ENCODE results near the gene EPGN.

Gene EPGN

DNA sequence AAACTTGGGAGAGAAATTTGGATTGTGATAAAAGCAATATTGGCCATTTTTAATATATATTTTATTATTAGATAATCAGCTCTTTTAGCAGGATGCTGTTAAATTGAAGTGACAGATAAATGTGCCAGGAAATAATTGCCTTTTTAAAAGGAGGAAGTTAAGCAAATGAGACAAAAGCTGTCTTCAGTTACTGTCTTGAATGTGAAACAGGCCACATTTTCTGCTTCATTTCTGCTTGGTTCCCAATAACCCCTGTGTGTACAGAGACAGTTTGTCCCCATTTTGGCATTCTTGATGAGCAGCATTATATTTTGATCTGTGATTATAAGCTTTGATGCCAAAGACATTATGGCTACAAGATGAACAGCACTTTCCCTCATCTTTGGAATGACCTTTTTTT is 953 bp downstream of the EPGN start:
- DNase-seq (ENCODE audit: low read depth), result no peak

DNA sequence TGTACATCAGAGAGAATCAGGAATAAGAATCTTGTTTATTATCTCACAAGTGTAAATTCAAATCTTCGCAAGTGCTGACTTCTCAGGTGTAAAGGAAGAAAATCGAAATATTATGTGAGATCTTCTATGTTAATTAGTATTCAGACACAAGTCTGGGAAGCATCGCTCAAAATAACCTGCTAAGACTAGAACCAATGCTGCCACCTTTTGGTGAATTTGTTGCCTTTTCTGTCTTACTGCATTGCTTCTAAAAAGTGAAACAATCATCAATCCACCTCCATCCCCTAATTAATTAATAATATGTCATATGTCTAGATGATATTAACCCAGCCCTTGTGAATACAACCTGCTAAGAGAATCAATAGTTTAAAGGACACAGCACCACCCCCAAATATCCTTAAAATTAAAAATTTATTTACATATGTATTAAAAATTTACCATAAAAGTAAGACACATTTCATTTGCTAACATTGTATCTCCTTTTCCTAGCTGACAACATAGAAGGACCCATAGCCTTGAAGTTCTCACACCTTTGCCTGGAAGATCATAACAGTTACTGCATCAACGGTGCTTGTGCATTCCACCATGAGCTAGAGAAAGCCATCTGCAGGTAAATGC is 3.5 kb downstream of the EPGN start:
- DNase-seq (ENCODE audit: low read depth), result peak; percentile 67

DNA sequence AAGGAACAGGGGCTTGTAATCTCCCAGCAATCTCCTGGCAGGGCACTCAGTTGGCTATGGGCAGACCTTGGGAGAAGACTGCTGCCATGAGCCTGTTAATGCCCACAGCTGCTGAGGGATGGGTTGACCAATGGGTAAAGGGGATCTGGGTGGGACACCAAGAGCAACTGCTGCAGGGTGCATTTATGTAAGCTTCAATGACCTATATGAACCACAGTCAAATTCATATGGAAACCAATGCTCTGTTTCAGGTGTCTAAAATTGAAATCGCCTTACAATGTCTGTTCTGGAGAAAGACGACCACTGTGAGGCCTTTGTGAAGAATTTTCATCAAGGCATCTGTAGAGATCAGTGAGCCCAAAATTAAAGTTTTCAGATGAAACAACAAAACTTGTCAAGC is 6.1 kb downstream of the EPGN start:
- no peak for DNase-seq (ENCODE audit: low read depth)

DNA sequence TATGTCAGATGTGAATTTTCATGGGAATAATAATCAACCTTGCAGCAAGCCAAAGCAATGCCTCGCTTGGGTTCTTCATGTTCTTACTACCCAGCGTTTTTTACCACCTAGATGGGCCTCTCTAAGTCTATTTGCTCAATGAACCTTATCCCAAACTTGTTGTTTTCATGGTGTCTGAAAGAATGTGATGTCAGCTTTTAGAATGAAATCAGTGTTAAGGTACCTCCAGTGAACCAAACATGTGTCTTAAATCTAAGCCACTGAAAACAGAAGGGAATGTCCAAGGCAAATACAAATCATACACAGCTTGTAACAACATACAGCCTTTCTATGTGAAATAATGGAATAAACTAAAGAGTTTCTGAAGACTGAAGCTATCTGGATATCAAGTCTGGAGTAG is 6.7 kb downstream of the EPGN start:
- DNase-seq (ENCODE audit: low read depth), result no peak

DNA sequence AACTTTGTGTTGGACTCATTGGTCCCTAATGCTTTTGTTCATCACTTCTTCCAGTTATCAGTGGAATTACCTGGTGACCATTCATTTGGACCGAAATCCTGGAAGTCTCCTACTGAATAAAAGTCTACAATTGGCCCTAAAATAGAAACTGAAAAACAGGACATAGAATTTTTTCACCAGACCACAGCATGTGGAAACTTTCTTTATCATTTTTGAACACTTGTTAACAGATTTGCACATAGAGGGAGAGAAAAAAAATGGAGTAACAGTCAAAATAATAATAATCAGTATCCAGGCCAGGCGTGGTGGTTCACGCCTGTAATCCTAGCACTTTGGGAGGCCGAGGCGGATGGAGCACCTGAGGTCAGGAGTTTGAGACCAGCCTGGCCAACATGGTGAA is 7.1 kb downstream of the EPGN start:
- DNase-seq (ENCODE audit: low read depth), result no peak

DNA sequence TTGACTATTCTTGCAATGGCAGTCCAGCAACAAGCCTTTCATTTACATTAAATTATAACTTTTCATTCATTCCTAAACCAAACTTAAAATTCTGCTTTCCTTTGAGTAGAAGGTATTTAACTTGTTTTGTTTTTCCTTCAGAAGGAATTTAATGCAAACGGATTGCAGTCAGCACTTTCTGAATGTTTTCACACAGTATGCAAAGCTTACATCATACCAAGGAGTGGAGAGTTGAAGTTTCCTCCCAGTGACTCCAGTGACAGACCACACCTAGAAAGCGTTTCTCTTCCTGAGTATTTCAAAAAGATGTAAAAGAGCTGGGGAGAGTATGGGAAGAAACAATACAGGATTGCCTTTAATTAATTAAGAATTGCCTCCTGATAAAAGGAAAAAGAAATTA is 8.1 kb downstream of the EPGN start:
- peak; percentile 29 for DNase-seq (ENCODE audit: low read depth)

DNA sequence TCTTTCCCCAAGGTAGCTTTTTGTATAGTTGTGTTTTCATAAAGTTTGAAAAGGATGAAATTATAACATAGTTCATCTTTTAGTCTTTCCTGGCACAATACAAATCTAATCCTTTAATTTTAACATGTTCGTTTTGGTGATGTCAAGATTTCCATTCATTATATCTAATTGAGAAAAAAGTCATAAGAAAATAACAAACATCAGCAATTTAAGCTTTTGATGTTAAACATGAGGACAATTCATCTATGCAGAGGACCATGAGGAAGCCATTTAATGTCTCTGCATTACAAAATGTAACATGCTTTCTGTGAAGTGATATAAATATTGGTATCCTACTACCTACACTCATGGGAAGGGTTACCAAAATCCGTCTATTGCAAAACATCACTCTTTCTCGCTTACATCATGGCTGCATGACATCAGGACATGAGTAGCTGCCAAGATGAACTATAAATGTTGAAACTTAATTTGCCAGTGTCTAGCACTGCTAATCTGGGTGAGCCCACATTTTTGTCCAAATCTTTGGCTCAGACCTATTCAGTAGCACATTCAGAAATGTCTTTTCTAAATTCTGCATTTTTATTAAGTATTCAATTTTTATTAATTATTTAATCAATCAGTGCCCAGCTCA is 9.5 kb downstream of the EPGN start:
- peak; percentile 32 for DNase-seq (ENCODE audit: low read depth)

DNA sequence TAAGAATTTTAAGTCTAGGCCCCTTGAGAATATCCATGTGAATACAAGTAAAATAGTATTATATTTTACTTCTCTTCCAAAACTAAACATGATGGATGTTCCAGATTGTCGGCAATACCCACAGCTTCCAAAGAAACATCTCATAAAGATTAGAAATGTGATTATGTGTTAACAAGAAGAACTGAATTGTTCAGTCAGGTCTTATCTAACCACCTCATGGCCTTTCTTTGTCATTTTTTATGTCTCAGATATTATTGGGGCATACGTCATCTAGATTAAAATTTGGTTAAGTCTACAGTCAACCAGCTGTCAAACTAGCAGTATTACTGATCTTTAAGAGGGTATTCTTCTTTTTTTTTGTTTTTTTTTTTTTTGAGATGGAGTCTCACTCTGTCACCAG is 10.0 kb downstream of the EPGN start:
- no peak for DNase-seq (ENCODE audit: low read depth)

DNA sequence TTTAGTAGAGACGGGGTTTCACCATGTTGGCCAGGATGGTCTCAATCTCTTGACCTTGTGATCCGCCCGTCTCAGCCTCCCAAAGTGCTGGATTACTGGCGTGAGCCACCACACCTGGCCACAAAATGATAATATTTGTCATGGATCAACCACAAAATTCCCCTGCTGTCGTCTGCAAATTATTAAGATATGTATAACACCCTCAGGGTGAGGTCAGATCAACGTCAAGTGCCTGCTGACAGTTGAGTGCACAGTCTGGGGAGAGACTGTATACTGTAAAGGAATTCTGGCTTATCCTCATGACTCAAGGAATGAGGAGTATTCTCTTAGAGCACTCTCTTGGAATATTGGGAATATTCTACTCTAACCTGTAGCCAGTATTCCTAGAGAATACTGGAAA is 11.2 kb downstream of the EPGN start:
- DNase-seq (ENCODE audit: low read depth), result no peak

DNA sequence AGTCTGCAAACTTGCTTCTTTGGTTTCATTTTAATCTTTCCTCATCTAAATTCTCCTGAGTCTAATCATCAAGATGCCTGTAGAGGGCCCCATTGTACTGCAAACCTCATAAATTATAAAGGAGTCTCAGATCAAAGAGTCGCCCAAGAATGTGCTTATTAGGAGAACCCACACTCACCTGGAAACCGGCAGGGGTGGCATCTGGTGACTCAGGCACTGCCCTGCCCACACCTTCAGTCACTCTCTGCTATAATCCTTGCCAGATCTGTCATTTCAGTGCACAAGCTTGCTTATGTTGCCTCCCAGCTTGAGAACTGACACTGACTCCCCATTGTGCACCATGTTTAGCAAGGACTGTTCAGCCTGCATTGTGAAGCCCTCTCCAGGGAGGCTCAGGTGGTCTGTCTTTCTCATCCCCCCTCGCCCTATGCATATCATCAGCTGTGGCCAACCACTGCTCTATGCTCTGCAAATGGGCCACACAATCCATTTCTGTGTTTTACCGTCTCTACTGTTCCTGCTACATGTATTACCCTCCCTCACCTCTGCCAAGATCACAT is 12.4 kb downstream of the EPGN start:
- peak; percentile 64 for DNase-seq (ENCODE audit: low read depth)

DNA sequence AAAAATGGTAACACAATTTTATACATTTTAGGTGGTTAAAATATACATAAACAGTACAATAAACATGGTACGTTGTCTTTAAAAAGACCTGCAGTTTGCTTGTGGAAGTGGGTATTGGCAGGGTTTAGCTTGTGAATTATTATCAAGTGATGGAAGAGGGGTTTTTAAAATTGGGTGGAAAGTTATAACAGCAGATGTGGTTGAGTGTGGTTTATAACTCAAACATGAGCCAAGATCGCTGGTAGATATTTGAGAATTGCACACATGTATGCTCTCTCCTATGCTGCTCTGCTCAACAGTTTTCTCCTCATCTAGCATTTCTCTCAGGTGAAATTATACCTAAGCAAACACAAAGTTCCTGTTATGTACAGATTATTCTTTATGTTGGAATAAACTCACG is 14.0 kb downstream of the EPGN start:
- DNase-seq (ENCODE audit: low read depth), result no peak

DNA sequence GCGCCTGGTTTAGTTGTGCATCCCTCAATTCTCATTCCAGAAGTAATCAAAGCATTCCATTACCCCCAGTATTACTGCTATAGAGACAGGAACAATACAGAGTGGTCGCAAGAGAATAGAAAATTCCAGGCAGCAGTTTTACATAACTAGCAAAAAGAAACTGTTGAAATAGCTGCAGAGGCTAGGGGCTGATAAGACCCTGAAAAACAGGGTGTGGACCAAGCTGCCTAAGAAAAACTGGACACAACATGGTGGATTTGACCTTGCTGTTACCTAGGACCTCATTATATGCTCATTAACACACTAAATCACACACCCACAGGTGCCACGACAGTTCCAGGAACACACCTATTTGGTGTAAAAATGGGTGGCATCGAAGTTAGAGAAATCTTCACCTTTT is 15.4 kb downstream of the EPGN start:
- DNase-seq (ENCODE audit: low read depth), result no peak

DNA sequence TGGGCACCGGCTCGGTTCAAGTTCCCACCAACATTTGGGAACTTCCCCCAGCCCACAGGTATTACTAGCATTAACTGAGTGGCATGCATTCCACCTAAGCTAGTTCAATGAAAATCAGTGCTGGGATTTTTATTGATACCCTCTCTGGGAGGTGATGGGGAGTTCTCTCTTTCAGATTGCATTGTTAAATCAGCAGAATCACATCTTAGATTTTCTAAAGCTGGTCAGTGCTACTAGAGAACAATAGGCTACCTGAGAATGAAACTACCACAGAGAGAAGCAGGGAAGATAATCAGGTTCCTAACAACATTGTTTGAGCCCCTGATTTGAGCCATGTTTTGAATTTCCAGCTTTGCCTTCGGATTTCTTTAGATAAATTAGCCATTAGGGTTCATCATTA is 16.0 kb downstream of the EPGN start:
- no peak for DNase-seq (ENCODE audit: low read depth)

DNA sequence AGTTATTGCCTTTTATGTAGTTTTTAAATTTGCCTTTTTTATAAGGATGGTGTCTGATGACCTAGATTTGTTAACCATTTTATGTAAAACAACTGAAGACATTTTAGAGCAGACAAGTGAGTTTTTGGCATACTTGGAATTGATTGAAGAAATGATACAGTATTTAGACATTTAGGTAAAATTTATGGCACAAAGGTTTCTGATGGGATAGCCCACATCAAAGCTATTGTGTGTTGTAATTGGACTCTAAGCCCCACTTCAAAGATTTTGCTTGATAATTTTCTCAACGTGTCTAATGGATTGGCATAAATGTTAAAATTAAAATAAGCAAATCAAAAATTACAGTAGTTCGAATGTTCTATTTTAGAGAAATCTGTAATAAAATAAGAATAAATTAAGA is 17.6 kb downstream of the EPGN start:
- no peak for DNase-seq (ENCODE audit: low read depth)

DNA sequence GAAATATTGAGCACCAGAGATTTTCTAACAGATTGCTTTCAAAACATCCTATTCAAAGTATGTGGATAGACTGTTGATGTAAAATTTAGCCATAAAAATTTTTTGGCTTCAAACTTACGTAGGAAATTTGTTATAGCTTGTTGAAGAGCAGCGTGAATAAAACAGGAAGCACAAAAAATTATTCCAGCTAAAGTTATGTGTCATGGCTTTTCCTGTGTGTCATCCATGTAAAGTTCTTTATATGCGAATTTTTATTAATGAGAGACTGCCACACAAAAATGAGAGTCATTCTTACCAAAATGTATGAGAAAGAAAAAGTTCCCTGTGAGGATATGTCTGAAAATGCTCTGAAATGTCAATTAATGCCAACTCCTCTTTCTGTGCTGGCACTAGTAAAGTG is 19.5 kb downstream of the EPGN start:
- no peak for DNase-seq (ENCODE audit: low read depth)

DNA sequence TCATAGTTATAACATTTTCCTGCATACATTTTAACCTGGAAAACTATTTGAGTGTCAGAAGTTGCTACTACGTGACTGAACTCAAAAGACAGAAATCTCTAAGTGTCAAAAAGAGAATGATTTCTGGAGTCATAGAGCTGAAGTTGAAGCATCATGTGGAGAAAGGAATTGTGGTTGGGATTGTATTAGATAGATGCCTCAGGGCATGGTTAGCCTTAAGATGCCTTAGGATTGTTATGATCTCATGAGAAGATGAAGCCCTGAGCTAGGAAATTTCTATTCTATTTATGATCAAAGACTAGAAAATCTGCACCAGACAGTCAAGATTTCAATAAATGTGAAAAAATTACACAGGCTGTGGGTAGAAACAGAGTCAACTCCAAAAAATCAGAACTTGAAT is 20.2 kb downstream of the EPGN start:
- DNase-seq (ENCODE audit: low read depth), result no peak

DNA sequence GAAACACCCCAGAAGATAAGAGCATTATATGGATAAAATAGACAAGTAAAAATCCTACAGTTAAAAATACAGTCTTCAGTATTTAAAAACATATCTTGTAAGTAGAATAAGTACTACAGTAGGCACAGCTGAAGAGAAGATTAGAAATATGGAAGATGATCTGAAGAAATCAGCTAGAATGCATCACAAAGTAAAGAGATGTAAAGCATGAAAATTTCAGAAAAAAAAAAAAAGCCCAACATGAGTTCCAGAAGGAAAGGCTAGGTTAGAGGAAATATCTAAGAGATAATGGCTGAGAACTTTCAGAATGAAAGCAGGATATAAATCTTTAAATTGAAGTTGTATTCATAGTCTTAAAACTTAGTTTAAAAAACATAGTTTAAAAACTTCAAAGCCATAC is 21.0 kb downstream of the EPGN start:
- DNase-seq (ENCODE audit: low read depth), result no peak

DNA sequence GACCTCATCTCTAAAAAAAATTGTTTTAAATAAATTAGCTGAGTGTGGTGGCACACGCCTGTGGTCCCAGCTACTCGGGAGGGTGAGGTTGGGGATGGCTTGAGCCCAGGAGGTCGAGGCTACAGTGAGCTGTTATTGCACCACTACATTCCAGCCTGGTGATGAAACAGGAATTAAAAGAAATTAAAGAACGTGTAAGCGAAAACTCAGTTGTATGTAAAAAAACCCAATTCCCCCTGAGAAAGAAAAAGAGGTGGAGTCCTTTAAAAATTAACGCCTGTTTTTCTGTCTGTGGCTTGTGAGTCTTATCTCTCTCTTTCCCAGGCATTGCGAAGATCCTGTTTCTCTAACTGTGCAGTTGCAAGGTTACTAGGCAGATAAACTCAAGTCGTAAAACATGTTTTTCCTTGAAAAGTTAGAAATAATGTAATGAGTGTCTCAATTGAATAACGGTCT is 22.1 kb downstream of the EPGN start:
- peak; percentile 22 for DNase-seq (ENCODE audit: low read depth)

DNA sequence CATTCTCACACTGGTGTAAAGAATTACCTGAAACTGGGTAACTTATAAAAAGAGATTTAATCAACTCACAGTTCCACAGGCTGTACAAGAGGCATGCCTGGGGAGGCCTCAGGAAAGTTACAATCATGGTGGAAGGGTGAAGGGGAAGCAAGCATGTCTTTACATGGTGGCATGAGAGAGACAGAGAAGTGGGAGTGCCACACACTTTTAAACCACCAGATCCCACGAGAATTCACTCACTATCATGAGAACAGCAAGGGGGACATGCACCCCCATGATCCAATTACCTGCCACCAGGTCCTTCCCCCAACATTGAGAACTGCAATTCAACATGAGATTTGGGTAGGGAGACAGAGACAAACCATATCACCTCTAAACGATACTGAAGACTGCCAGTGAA is 23.0 kb downstream of the EPGN start:
- DNase-seq (ENCODE audit: low read depth), result no peak

DNA sequence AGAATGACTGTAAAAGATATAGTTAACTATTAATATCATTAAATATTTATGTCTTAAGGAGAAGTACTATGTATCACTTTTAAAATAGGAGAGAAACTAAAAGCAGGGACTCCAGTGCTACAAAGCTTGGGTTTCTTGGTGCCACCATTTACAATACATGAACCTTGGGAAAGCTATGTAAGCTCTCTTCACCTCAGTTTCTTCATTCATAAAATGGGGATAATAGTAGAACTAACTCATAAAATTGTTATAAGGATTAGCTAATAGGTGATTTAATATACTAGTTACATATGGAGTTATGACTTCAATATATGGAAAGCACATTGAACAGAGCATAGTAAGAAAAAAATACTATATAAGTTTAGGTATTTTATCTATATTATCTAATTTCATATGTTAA is 23.7 kb downstream of the EPGN start:
- DNase-seq (ENCODE audit: low read depth), result no peak

DNA sequence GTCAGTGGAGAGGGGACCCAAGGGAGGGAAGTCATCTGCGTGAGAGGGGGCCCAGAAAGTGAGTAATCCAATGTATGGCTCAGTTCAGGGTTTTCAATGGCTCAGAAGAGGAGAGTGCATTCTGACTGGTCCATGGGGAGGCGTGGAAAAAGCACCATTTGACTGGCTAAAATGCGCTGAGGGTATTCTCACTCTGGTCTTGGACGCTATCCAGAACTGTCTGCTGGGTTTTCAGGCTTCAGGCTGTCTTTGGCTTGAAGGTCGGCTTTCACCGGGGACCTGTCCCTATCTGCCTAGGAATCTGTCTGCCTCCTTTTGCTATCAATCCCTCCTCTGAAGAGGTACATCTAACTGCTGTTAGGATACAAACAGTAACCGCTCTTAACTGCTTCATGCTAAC is 26.4 kb downstream of the EPGN start:
- no peak for DNase-seq (ENCODE audit: low read depth)

DNA sequence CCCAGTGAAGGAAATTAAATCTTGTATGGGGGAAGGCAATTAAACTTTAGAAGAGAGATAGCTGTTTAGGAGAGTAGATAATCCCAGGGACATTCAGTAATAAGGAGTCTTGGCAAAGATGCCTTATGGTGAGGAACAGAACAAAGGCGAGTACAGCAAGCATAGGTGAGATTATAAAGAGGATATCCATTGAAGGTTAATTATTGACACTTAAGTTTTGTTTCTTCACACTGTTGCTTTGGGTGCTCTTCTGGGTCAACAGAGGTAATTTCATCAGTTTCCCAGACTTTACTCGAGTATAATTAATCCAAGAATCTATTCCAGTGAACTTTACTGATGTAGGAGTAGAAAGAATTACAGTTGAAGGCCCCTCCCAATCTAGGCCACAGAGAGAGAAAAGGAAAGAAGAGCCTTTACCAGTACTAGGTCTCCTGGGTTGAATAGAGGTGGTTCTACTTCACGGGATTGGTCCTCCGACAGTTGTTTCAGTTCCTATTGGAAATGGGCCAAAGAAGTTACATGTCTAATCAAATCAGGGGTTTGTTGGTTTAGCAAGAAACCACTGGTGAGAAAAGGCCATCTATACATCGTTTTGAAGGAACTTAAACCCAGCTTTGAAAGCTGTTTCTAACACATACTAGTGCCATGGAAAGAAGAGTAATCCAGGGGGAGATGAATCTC is 27.2 kb downstream of the EPGN start:
- no peak for DNase-seq (ENCODE audit: low read depth)

DNA sequence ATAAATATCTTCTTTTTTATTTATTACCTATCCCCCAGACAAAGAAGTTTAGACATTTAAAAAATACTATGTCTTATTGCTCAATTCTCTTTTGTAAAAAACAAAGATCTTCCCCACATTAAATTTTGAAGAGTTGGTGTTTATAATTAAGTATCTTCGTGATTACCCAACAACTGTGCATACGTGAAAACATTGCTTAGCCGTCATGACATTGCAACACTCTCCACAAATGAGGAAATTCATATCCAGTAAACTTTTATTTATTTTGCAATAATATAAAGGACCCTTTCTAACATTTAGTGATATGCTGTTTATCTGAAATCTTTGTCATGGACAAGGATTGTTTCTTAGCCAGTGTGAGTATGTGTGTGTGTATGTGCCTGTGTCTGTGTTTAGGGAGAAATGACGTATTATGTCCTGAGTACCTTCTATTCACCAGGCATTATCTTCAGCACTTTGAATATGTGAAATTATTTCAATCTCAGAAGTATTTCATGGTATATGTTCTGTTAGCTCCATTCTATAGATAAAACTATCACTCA is 30.6 kb downstream of the EPGN start:
- peak; percentile 25 for DNase-seq (ENCODE audit: low read depth)
